GM19035 (cell line): ENCODE results near the gene COPS2.
"Not testable (repeated sequence)": the region's sequence is repeated elsewhere in the genome, so short reads cannot be mapped to it uniquely, and the experiment has no call there.

ENCODE experiments used
- ATAC-seq: cut with Tn5 transposase; IDR thresholded peaks from one replicate; pipeline ENCODE4 v1.9.1; 2021; ENCODE audit not compliant: unreplicated experiment

COPS2 gene

GRCh38 chr15:49155110-49155833 is at the start of gene COPS2:
Gene COPS2 (minus strand): TSS chr15:49155599. CDS start chr15:49155578, 21 bp downstream.
- peak; percentile 93 for ATAC-seq

- ATAC-seq: no peak
Observed at GRCh38 chr15:49200347-49200746, 44.9 kb upstream of the COPS2 start.

- ATAC-seq: no peak
Observed at GRCh38 chr15:49199666-49200065, 44.3 kb upstream of the COPS2 start.

GRCh38 chr15:49196856-49197255 is 41.5 kb upstream of the COPS2 start:
- no peak for ATAC-seq

GRCh38 chr15:49191892-49192291 is 36.5 kb upstream of the COPS2 start:
- no peak for ATAC-seq

GRCh38 chr15:49190586-49190985 is 35.2 kb upstream of the COPS2 start:
- no peak for ATAC-seq

- ATAC-seq: no peak
Observed at GRCh38 chr15:49189631-49190030, 34.2 kb upstream of the COPS2 start.

GRCh38 chr15:49188933-49189332 is 33.5 kb upstream of the COPS2 start:
- ATAC-seq: no peak

- ATAC-seq: no peak
Observed at GRCh38 chr15:49187549-49188245, 32.3 kb upstream of the COPS2 start.

- no peak for ATAC-seq
Observed at GRCh38 chr15:49185473-49185872, 30.1 kb upstream of the COPS2 start.

GRCh38 chr15:49183741-49184140 is 28.3 kb upstream of the COPS2 start:
- not testable (repeated sequence) for ATAC-seq

- ATAC-seq: no peak
Observed at GRCh38 chr15:49182128-49182527, 26.7 kb upstream of the COPS2 start.

- no peak for ATAC-seq
Observed at GRCh38 chr15:49179433-49180190, 24.2 kb upstream of the COPS2 start.

- no peak for ATAC-seq
Observed at GRCh38 chr15:49178497-49178896, 23.1 kb upstream of the COPS2 start.

GRCh38 chr15:49175582-49176397 is 20.4 kb upstream of the COPS2 start:
- ATAC-seq: not testable (repeated sequence)

GRCh38 chr15:49174902-49175301 is 19.5 kb upstream of the COPS2 start:
- no peak for ATAC-seq

GRCh38 chr15:49171790-49172189 is 16.4 kb upstream of the COPS2 start:
- ATAC-seq: no peak

- peak; percentile 95 for ATAC-seq
Observed at GRCh38 chr15:49169880-49170597, 14.6 kb upstream of the COPS2 start, which contains the start of gene GALK2. Gene GALK2 (plus strand): TSS chr15:49170247. CDS start chr15:49170323, 76 bp downstream.

GRCh38 chr15:49168016-49168415 is 12.6 kb upstream of the COPS2 start:
- ATAC-seq: no peak

GRCh38 chr15:49164865-49165264 is 9.5 kb upstream of the COPS2 start:
- ATAC-seq: no peak
